Thoracic aorta (tissue), 2 donors: ENCODE data around the gene ZNF555. TPM values are rescaled to one million over a fixed set of nuclear protein-coding genes. Genes with fewer than 3 reads are reported as not detected.
"Not testable (repeated sequence)": the region's sequence is repeated elsewhere in the genome, so short reads cannot be mapped to it uniquely, and the experiment has no call there.

Source experiments
- ATAC-seq: fragments of 150-250 bp; one replicate; pipeline ENCODE4 v1.8.0; 2017; ENCODE audit warnings: low read depth; ENCODE audit not compliant: insufficient number of reproducible peaks, low FRiP score
- DNase-seq: peaks from one replicate; pipeline ENCODE4 v3.0.0-alpha.2; 2020; ENCODE audit warnings: low spot score
- H3K27ac ChIP-seq, 2 donors: fragments of 200-600 bp; sonication (generic); 1 replicate in 1 of 2; 2 replicates in 1 of 2; pipeline ENCODE4 v1.5.1; 2016; ENCODE audit warnings: mild to moderate bottlenecking in 2 of 2, moderate library complexity in 2 of 2
- H3K27me3 ChIP-seq: fragments of 200-600 bp; sonication (generic); replicated peaks from 2 replicates; pipeline ENCODE4 v1.6.0; 2016; ENCODE audit warnings: mild to moderate bottlenecking; ENCODE audit not compliant: insufficient read depth
- H3K36me3 ChIP-seq: fragments of 200-600 bp; sonication (generic); one replicate; pipeline ENCODE4 v1.5.1; 2016
- H3K4me1 ChIP-seq, 2 donors: fragments of 200-600 bp; sonication (generic); 1 replicate in 1 of 2; 2 replicates in 1 of 2; pipeline versions ENCODE4 v1.5.1 to v1.6.0; 2016; ENCODE audit warnings: low read depth in 2 of 2, mild to moderate bottlenecking in 1 of 2; ENCODE audit not compliant: control insufficient read depth in 1 of 2
- H3K4me3 ChIP-seq: fragments of 200-600 bp; sonication (generic); 2 replicates; pipeline ENCODE4 v1.5.1; 2016; ENCODE audit warnings: mild to moderate bottlenecking
- H3K9me3 ChIP-seq: fragments of 200-600 bp; sonication (generic); 2 replicates; pipeline ENCODE4 v1.5.1; 2016
- CTCF ChIP-seq: fragments of 200-600 bp; sonication (generic); IDR thresholded peaks from one replicate; pipeline ENCODE4 v1.5.1; 2019; ENCODE audit warnings: antibody characterized with exemption
- total RNA-seq, 2 donors: library from RNA; depleted of rRNA; stranded (reverse); fragments of >200 nt; gene quantifications; one replicate each; pipeline versions ENCODE4 v1.1.0 to v1.2.3, GENCODE V29; 2016

Gene ZNF555
- total RNA-seq, 2 donors from 2014 or later: 5.4 to 12.5 TPM

GRCh38 chr19:2814426-2814825 is 26.8 kb upstream of the ZNF555 start:
- peaks cover 5% of the 10 kb centered on the region for H3K36me3 ChIP-seq
- no peak for DNase-seq

GRCh38 chr19:2815191-2815614 is 26.1 kb upstream of the ZNF555 start:
- Histone ChIP-seq H3K4me1 (peaks cover 0 to 2% of the 10 kb centered on the region in 2 donors), H3K36me3 (no peaks in the 10 kb centered on the region), H3K9me3 (no peaks in the 10 kb centered on the region), H3K4me3 (no peak overlapping the region), H3K27me3 (no peaks in the 10 kb centered on the region), H3K27ac (no peak overlapping the region)
- no peak for TF ChIP-seq CTCF
- DNase-seq: no peak
- no peak for ATAC-seq

More at GRCh38 chr19:2814426-2814825, 26.8 kb upstream of the ZNF555 start:
- Histone ChIP-seq H3K27me3 (no peaks in the 10 kb centered on the region), H3K4me3 (no peak overlapping the region), H3K9me3 (no peaks in the 10 kb centered on the region), H3K27ac (no peak overlapping the region), H3K4me1 (no peaks in the 10 kb centered on the region)
- ATAC-seq: no peak
- no peak for TF ChIP-seq CTCF

GRCh38 chr19:2815923-2816322 is 25.4 kb upstream of the ZNF555 start:
- H3K27me3 ChIP-seq: no peaks in the 10 kb centered on the region
- H3K36me3 ChIP-seq: no peaks in the 10 kb centered on the region
- no peak for DNase-seq
- TF ChIP-seq CTCF: no peak
- no peaks in the 10 kb centered on the region for H3K9me3 ChIP-seq
- no peak for ATAC-seq
- no peak overlapping the region for H3K27ac ChIP-seq
- H3K4me3 ChIP-seq: no peak overlapping the region
- peaks cover 6 to 10% of the 10 kb centered on the region in 2 donors for H3K4me1 ChIP-seq

GRCh38 chr19:2816641-2817040 is 24.6 kb upstream of the ZNF555 start:
- H3K27ac ChIP-seq: no peak overlapping the region
- DNase-seq: no peak
- H3K4me3 ChIP-seq: no peak overlapping the region
- no peaks in the 10 kb centered on the region for H3K27me3 ChIP-seq
- TF ChIP-seq CTCF: no peak
- no peaks in the 10 kb centered on the region for H3K36me3 ChIP-seq
- peaks cover 6 to 12% of the 10 kb centered on the region in 2 donors for H3K4me1 ChIP-seq
- H3K9me3 ChIP-seq: no peaks in the 10 kb centered on the region
- ATAC-seq: no peak

- H3K9me3 ChIP-seq, H3K27me3 ChIP-seq, ATAC-seq, H3K36me3 ChIP-seq, H3K27ac ChIP-seq, DNase-seq, H3K4me3 ChIP-seq: not testable (repeated sequence)
- H3K4me1 ChIP-seq: peaks cover 6 to 12% of the 10 kb centered on the region in 2 donors
Measured at GRCh38 chr19:2817237-2817829, 23.9 kb upstream of the ZNF555 start.
